ENCODE data around the gene TPTE2.

DNA sequence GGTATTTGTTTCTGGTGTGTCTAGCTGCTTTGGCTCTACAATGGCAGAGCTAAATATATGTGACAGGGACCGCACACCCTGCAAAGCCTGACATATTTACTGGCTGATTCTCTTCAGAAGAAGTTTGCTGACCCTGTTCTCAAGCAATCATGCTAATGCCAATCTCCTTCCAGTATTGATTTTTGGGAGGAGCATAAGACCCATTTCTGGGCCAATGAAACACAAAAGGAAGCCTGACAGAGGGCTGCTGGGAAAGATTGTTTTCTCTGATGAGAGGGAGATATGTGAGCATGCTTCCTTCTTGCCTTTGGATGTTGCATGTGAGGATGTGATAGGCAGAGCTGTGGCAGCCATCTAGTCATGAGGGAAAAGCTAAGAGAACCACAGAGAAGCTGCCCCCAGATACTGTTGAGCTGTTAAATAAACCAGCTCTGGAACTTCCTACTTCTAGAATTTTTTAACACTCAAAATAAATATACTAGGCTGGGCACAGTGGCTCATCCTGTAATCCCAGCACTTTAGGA, 31.4 kb upstream of the TPTE2 start:
- no peak for TF ChIP-seq POLR2A (IDR thresholded peaks at IDR 0.05)
- TF ChIP-seq, protein P1, sequence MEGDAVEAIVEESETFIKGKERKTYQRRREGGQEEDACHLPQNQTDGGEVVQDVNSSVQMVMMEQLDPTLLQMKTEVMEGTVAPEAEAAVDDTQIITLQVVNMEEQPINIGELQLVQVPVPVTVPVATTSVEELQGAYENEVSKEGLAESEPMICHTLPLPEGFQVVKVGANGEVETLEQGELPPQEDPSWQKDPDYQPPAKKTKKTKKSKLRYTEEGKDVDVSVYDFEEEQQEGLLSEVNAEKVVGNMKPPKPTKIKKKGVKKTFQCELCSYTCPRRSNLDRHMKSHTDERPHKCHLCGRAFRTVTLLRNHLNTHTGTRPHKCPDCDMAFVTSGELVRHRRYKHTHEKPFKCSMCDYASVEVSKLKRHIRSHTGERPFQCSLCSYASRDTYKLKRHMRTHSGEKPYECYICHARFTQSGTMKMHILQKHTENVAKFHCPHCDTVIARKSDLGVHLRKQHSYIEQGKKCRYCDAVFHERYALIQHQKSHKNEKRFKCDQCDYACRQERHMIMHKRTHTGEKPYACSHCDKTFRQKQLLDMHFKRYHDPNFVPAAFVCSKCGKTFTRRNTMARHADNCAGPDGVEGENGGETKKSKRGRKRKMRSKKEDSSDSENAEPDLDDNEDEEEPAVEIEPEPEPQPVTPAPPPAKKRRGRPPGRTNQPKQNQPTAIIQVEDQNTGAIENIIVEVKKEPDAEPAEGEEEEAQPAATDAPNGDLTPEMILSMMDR (IDR thresholded peaks at IDR 0.05) = no peak
